ENCODE measurements around the gene NAP1L4.

DNA sequence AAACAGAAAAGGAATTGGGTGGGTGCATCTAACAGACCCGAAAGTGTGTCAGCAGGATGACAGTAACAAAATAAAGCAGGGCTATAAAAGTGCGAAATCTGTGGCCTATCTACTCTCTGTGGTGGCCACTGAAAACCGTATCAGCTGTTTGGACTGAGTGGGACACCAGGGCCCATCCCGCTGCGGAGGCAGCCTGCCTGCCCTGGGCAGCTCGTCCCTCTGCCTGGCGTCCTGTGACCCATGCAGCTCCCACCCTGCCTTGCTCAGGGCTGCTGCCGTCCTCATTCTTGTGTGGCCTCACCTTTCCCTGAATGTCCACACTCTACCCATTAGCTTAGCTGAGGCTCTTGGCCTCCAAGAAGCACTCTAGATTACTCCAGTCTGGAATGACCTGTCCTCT is 34.7 kb upstream of the NAP1L4 start:
- no peak for TF ChIP-seq EZH2 (IDR thresholded peaks at IDR 0.05; ENCODE audit: borderline replicate concordance, insufficient read depth, low read depth, low read length, poor library complexity, severe bottlenecking)
- TF ChIP-seq, protein P1, sequence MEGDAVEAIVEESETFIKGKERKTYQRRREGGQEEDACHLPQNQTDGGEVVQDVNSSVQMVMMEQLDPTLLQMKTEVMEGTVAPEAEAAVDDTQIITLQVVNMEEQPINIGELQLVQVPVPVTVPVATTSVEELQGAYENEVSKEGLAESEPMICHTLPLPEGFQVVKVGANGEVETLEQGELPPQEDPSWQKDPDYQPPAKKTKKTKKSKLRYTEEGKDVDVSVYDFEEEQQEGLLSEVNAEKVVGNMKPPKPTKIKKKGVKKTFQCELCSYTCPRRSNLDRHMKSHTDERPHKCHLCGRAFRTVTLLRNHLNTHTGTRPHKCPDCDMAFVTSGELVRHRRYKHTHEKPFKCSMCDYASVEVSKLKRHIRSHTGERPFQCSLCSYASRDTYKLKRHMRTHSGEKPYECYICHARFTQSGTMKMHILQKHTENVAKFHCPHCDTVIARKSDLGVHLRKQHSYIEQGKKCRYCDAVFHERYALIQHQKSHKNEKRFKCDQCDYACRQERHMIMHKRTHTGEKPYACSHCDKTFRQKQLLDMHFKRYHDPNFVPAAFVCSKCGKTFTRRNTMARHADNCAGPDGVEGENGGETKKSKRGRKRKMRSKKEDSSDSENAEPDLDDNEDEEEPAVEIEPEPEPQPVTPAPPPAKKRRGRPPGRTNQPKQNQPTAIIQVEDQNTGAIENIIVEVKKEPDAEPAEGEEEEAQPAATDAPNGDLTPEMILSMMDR (IDR thresholded peaks at IDR 0.05), result no peak

Data from B cell (primary cell).